B cell (primary cell): ENCODE results near the gene IFI35. TPM values are rescaled to one million over a fixed set of nuclear protein-coding genes. Genes with fewer than 3 reads are reported as not detected.

Source experiments
- ATAC-seq: fragments of 200-7000 bp; cut with Tn5 transposase; one replicate; pipeline ENCODE4 v1.10.0; 2021; ENCODE audit warnings: low read depth, mild to moderate bottlenecking, moderate number of reproducible peaks, moderate library complexity
- CTCF ChIA-PET: fragments of 350-600 bp; sonication (Branson Sonifier 250); formaldehyde crosslinking; loops from one replicate; lab custom pipeline; 2021; ENCODE audit warnings: antibody characterized with exemption, inconsistent platforms; lab: Charles Lee
- POLR2A ChIA-PET: fragments of 350-600 bp; sonication (Branson Sonifier 250); formaldehyde crosslinking; loops from one replicate; lab custom pipeline; 2021; ENCODE audit warnings: antibody characterized with exemption; lab: Charles Lee
- DNase-seq: peaks from one replicate; pipeline ENCODE4 v3.0.0; 2013
- H2AFZ ChIP-seq: 2 replicates; pipeline ENCODE4 v1.6.1; 2012; ENCODE audit warnings: mild to moderate bottlenecking, low read depth, low read length; ENCODE audit not compliant: insufficient read depth, poor library complexity, severe bottlenecking
- H3K27ac ChIP-seq, 2 donors: 1 replicate in 1 of 2; 2 replicates in 1 of 2; pipeline ENCODE4 v1.5.1; 2012 to 2013; ENCODE audit warnings: low read length in 2 of 2, mild to moderate bottlenecking in 2 of 2, moderate library complexity in 1 of 2
- H3K27me3 ChIP-seq, 4 experiments: fragments of 200-600 bp in 1 of 4; sonication (generic) in 1 of 4; replicated peaks in 1 of 4; 1 replicate in 2 of 4; 2 replicates in 2 of 4; pipeline versions ENCODE4 v1.6.1 to v1.7.0; 2013 to 2016; ENCODE audit warnings: low read length in 3 of 4, mild to moderate bottlenecking in 2 of 4, mixed read lengths in 1 of 4, moderate library complexity in 1 of 4; ENCODE audit not compliant: insufficient read depth in 4 of 4, control insufficient read depth in 3 of 4; ENCODE audit errors: control extremely low read depth in 1 of 4
- H3K36me3 ChIP-seq, 2 experiments: replicated peaks in 1 of 2; 1 replicate in 1 of 2; 2 replicates in 1 of 2; pipeline versions ENCODE4 v1.6.1 to v1.7.1; 2013; ENCODE audit warnings: low read length in 1 of 2; ENCODE audit not compliant: insufficient read depth in 2 of 2, control insufficient read depth in 1 of 2; ENCODE audit errors: control extremely low read depth in 1 of 2, extremely low read depth in 1 of 2
- H3K4me1 ChIP-seq, 2 donors: fragments of 200-600 bp in 1 of 2; sonication (generic) in 1 of 2; 1 replicate in 1 of 2; 2 replicates in 1 of 2; pipeline versions ENCODE4 v1.5.1 to v1.6.1; 2013 to 2017; ENCODE audit warnings: low read length in 2 of 2; ENCODE audit not compliant: control insufficient read depth in 2 of 2, insufficient read depth in 2 of 2
- H3K4me2 ChIP-seq: replicated peaks from 2 replicates; pipeline ENCODE3; 2012; ENCODE audit warnings: mild to moderate bottlenecking, low read depth, low read length; ENCODE audit not compliant: poor library complexity, severe bottlenecking
- H3K4me3 ChIP-seq, 5 experiments: fragments of 200-600 bp in 1 of 5; sonication (generic) in 1 of 5; 1 replicate in 3 of 5; 2 replicates in 2 of 5; pipeline versions ENCODE4 v1.5.1 to v1.7.0; 2011 to 2016; ENCODE audit warnings: low read length in 4 of 5, mild to moderate bottlenecking in 4 of 5, low read depth in 2 of 5, control low read depth in 1 of 5, moderate library complexity in 1 of 5; ENCODE audit not compliant: insufficient read depth in 1 of 5; ENCODE audit errors: control extremely low read depth in 1 of 5, extremely low read depth in 1 of 5
- H3K79me2 ChIP-seq: fragments of 200-600 bp; sonication (generic); one replicate; pipeline ENCODE4 v1.6.0; 2016; ENCODE audit warnings: low read length; ENCODE audit not compliant: control insufficient read depth, insufficient read depth
- H3K9ac ChIP-seq: fragments of 200-600 bp; sonication (generic); 2 replicates; pipeline ENCODE4 v1.6.1; 2017; ENCODE audit warnings: mild to moderate bottlenecking, low read length, moderate library complexity
- H3K9me3 ChIP-seq, 3 donors: one replicate each; pipeline versions ENCODE4 v1.6.1 to v1.7.1; 2013; ENCODE audit warnings: low read length in 2 of 3; ENCODE audit not compliant: control insufficient read depth in 2 of 3, insufficient read depth in 1 of 3; ENCODE audit errors: control extremely low read depth in 1 of 3
- H4K20me1 ChIP-seq: 2 replicates; pipeline ENCODE4 v1.6.0; 2012; ENCODE audit warnings: mild to moderate bottlenecking, low read length; ENCODE audit not compliant: insufficient read depth, control insufficient read depth, poor library complexity, severe bottlenecking
- H3K27ac Mint-ChIP-seq: one replicate; pipeline ENCODE4 v1.8.0; 2021; ENCODE audit warnings: mixed read lengths
- H3K27me3 Mint-ChIP-seq: one replicate; pipeline ENCODE4 v1.8.0; 2021; ENCODE audit warnings: mixed read lengths
- H3K4me1 Mint-ChIP-seq: one replicate; pipeline ENCODE4 v1.8.0; 2021; ENCODE audit warnings: mixed read lengths
- H3K4me3 Mint-ChIP-seq: one replicate; pipeline ENCODE4 v1.8.0; 2021; ENCODE audit warnings: mixed read lengths
- H3K9me3 Mint-ChIP-seq: one replicate; pipeline ENCODE4 v1.8.0; 2022; ENCODE audit warnings: mixed read lengths; ENCODE audit not compliant: insufficient read depth
- EZH2 ChIP-seq: IDR thresholded peaks from 2 replicates; pipeline ENCODE4 v1.6.1; 2012; ENCODE audit warnings: borderline replicate concordance, low read depth, mild to moderate bottlenecking, moderate library complexity, low read length; ENCODE audit not compliant: insufficient read depth, poor library complexity, severe bottlenecking
- WGBS: methylation state at CpG from one replicate; pipeline ENCODE4 v1.1.5; 2013; ENCODE audit warnings: missing lambda C conversion rate; ENCODE audit not compliant: insufficient coverage; 5-methylcytosine and 5-hydroxymethylcytosine counted together
- intact Hi-C: fragments of 100-400 bp; cut with micrococcal nuclease; formaldehyde crosslinking; loops from one replicate; pipeline ENCODE4 v1.10.0; 2022
- polyA plus RNA-seq: library from polyadenylated mRNA; depleted of rRNA; stranded (reverse); fragments of >200 nt; gene quantifications from 2 replicates; pipeline ENCODE4 v1.2.3, GENCODE V29; 2012
- total RNA-seq, 2 donors: library from RNA; stranded (reverse); fragments of 120-200 nt in 1 of 2; gene quantifications; 1 replicate in 1 of 2; 2 replicates in 1 of 2; pipeline versions ENCODE4 v1.2.3 to v1.2.4, GENCODE V29; 2013 to 2022
- TF ChIP-seq, protein P1 (sequence below): fragments of 200-600 bp; IDR thresholded peaks from one replicate; pipeline ENCODE4 v1.8.0; 2022; ENCODE audit warnings: antibody characterized with exemption, mild to moderate bottlenecking

The IFI35 gene
- total and polyA plus RNA-seq, 2 donors (not counting 1 experiment from before 2014, with no cell fraction given): 37.2 to 42.2 TPM

GRCh38 chr17:42989141-42989540 lies 17.4 kb upstream of the IFI35 start:
- Histone ChIP-seq H4K20me1 (peaks cover 5% of the 10 kb centered on the region), H3K27ac (peak overlapping the region in 1 of 2 donors; percentile 0), H3K4me2 (no peak overlapping the region), H3K9ac (no peak overlapping the region), H3K4me1 (peaks cover 38 to 42% of the 10 kb centered on the region in 2 donors), H3K9me3 (no peaks in the 10 kb centered on the region), H3K27me3 (no peaks in the 10 kb centered on the region), H3K36me3 (peaks cover 27 to 57% of the 10 kb centered on the region in 2 experiments), H3K4me3 (no peak overlapping the region), H3K79me2 (peaks cover 63% of the 10 kb centered on the region), H2AFZ (no peak overlapping the region)
- intact Hi-C loops: loop anchor here (10.0 kb wide), 1 partner anchor 314 kb away; the partner anchor contains the start of gene PLEKHH3
- DNase-seq (no peak), ATAC-seq (no peak)
- Mint-ChIP-seq H3K4me3 (no peak overlapping the region), H3K9me3 (no peaks in the 10 kb centered on the region), H3K27ac (peak overlapping the region; percentile 20), H3K4me1 (peaks cover 48% of the 10 kb centered on the region), H3K27me3 (no peaks in the 10 kb centered on the region)
- POLR2A ChIA-PET: no interaction called here
- WGBS: no CpG with 5 or more reads among the region's 5 CpGs
- TF ChIP-seq EZH2: no peak
- TF ChIP-seq, protein P1, sequence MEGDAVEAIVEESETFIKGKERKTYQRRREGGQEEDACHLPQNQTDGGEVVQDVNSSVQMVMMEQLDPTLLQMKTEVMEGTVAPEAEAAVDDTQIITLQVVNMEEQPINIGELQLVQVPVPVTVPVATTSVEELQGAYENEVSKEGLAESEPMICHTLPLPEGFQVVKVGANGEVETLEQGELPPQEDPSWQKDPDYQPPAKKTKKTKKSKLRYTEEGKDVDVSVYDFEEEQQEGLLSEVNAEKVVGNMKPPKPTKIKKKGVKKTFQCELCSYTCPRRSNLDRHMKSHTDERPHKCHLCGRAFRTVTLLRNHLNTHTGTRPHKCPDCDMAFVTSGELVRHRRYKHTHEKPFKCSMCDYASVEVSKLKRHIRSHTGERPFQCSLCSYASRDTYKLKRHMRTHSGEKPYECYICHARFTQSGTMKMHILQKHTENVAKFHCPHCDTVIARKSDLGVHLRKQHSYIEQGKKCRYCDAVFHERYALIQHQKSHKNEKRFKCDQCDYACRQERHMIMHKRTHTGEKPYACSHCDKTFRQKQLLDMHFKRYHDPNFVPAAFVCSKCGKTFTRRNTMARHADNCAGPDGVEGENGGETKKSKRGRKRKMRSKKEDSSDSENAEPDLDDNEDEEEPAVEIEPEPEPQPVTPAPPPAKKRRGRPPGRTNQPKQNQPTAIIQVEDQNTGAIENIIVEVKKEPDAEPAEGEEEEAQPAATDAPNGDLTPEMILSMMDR: no peak
- CTCF ChIA-PET: interaction anchor here (6.5 kb wide), 1 partner anchor 8 kb away, joined by 54 read pairs; the partner anchor contains the start of gene RPL27
